Naive B cell (primary cell): ENCODE results near the gene SNRNP27. TPM values are rescaled to one million over a fixed set of nuclear protein-coding genes. Genes with fewer than 3 reads are reported as not detected.
"Not testable (repeated sequence)": the region's sequence is repeated elsewhere in the genome, so short reads cannot be mapped to it uniquely, and the experiment has no call there.

Experiments
- ATAC-seq, 2 donors: fragments of 150-1000 bp; cut with Tn5 transposase; 2 replicates each; pipeline ENCODE4 v1.10.0; 2021; ENCODE audit warnings: low read depth in 2 of 2, mild to moderate bottlenecking in 2 of 2, moderate library complexity in 2 of 2
- DNase-seq: peaks from one replicate; pipeline ENCODE4 v3.0.0; 2022
- H3K27ac Mint-ChIP-seq, 6 donors: one replicate each; pipeline ENCODE4 v1.8.0; 2020 to 2022; ENCODE audit warnings: mild to moderate bottlenecking in 6 of 6, mixed read lengths in 6 of 6, moderate library complexity in 5 of 6, inconsistent platforms in 2 of 6
- H3K27me3 Mint-ChIP-seq, 3 donors: one replicate each; pipeline ENCODE4 v1.8.0; 2021 to 2022; ENCODE audit warnings: mixed read lengths in 3 of 3, mild to moderate bottlenecking in 1 of 3
- H3K36me3 Mint-ChIP-seq, 2 donors: one replicate each; pipeline ENCODE4 v1.8.0; 2020 to 2022; ENCODE audit warnings: mixed read lengths in 2 of 2, inconsistent platforms in 1 of 2, mild to moderate bottlenecking in 1 of 2
- H3K4me1 Mint-ChIP-seq, 3 donors: one replicate each; pipeline ENCODE4 v1.8.0; 2020 to 2022; ENCODE audit warnings: mixed read lengths in 3 of 3, inconsistent platforms in 1 of 3, mild to moderate bottlenecking in 1 of 3, moderate library complexity in 1 of 3
- H3K4me3 Mint-ChIP-seq, 8 donors: one replicate each; pipeline ENCODE4 v1.8.0; 2020 to 2022; ENCODE audit warnings: mild to moderate bottlenecking in 8 of 8, mixed read lengths in 8 of 8, moderate library complexity in 8 of 8, inconsistent platforms in 2 of 8
- H3K9me3 Mint-ChIP-seq, 7 donors: one replicate each; pipeline ENCODE4 v1.8.0; 2020 to 2022; ENCODE audit warnings: mixed read lengths in 7 of 7, mild to moderate bottlenecking in 5 of 7, inconsistent platforms in 2 of 7, moderate library complexity in 1 of 7
- polyA plus RNA-seq, 6 donors: library from polyadenylated mRNA; unstranded; fragments of 300-500 nt; fragmentation: Illumina TruSeq; gene quantifications; one replicate each; pipeline ENCODE4 v1.2.3, GENCODE V29; 2021; ENCODE audit warnings: low read depth in 6 of 6

SNRNP27 gene, protein sequence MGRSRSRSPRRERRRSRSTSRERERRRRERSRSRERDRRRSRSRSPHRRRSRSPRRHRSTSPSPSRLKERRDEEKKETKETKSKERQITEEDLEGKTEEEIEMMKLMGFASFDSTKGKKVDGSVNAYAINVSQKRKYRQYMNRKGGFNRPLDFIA
- polyA plus RNA-seq, result 100 to 1,000 TPM in 1 of 6 donors, 10 to 100 TPM in 5; 75.4 to 103 (median 90.1) TPM

DNA sequence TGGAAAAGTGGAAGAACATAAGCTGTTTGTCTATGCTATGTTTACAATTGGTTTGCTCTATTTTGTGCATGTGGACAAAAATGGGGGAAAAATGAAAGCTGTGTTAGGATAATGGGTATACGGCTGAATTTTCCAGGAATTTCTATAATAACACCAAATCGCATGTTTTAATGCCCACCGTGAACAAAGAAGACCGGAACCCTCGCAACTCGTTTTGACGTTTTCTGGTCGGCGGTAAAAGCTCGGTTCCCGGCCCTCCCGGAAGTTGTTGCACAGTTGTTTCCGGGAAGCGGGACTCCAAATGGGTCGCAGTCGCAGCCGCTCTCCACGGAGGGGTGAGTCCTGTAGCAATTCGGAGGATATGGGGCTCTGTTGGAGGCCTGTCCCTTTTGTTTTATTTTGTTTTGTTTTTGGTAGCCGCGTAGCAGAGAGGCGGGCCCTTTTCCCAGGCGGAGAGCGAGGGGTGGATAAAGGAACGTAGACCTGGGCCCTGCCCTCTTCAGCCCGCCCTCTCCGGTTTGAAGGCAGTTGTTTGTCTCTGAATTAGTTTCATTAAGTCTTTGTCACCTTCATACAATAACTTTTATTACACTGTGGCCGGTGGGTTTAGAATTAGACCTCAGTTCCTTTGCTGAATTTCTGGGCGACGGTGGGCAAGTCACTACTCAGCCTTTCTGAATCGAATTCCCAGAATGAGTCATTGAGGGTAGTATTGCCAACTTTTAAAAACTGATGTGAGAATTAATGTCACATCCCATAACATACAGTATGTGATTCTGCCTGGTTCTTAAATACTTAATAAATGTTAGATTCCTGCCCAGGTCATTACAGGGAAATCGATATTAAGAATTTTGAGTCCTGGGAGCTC lies at the start of gene SNRNP27:
Gene SNRNP27 (plus strand): TSS at position 273 of the 868 bp plus-strand sequence. CDS start 29 bp downstream, at position 302.
- peak; percentile 71 for DNase-seq
- Mint-ChIP-seq H3K36me3 (peaks cover 9 to 21% of the 10 kb centered on the region in 2 donors), H3K27me3 (no peaks in the 10 kb centered on the region), H3K27ac (peak within 1 kb of the TSS; percentile 97 to 100 (median 99)), H3K4me3 (peak within 1 kb of the TSS; percentile 99 to 100 (median 100)), H3K9me3 (peaks cover 0 to 5% (median 1%) of the 10 kb centered on the region in 7 donors), H3K4me1 (peaks cover 13 to 36% (median 34%) of the 10 kb centered on the region in 3 donors)
- peak; percentile 92 to 94 for ATAC-seq

DNA sequence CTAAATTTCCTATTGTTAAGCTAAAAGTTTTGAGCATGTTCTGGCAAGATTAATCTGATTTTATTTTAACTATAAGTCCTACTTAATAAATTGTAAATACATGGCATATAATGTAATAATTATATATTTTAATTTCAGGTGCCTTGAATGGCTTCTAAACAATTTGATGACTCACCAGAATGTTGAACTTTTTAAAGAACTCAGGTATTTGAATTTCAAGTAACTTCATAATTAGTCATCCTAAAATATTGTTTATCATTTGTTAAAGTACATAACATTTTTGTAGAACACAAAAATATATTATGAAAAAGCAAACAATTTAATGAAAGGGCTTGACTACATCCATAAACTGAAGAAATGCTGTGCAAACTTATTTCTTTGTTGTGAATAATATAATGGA lies 49.8 kb upstream of the SNRNP27 start:
- no peak for ATAC-seq
- H3K27ac Mint-ChIP-seq, result no peak overlapping the region
- no peak for DNase-seq
- H3K27me3 Mint-ChIP-seq, result no peaks in the 10 kb centered on the region
- no peaks in the 10 kb centered on the region for H3K9me3 Mint-ChIP-seq
- no peaks in the 10 kb centered on the region for H3K4me1 Mint-ChIP-seq
- no peak overlapping the region for H3K4me3 Mint-ChIP-seq
- H3K36me3 Mint-ChIP-seq, result peaks cover 14 to 29% of the 10 kb centered on the region in 2 donors

DNA sequence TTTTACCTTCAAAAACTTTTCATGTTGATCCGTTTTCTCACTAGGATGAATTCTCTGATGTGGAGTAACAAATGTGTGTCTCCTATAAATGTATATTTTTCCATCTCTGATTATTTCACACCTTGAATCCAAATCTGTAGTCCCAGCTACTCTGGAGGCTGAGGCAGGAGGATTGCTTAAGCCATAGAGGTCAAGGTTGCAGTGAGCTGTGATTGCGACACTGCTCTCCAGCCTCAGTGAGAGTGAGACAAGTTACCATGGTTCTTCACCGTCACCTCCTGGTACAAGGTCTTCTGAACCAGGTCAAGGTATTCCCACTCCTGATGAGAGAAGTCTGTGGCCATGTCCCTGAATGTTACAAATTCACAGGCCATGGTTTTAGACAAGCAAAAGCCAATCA lies 49.2 kb upstream of the SNRNP27 start:
- DNase-seq (no peak), ATAC-seq (no peak)
- Mint-ChIP-seq H3K4me3 (no peak overlapping the region), H3K36me3 (peaks cover 14 to 24% of the 10 kb centered on the region in 2 donors), H3K4me1 (no peaks in the 10 kb centered on the region), H3K27me3 (no peaks in the 10 kb centered on the region), H3K27ac (no peak overlapping the region), H3K9me3 (no peaks in the 10 kb centered on the region)

DNA sequence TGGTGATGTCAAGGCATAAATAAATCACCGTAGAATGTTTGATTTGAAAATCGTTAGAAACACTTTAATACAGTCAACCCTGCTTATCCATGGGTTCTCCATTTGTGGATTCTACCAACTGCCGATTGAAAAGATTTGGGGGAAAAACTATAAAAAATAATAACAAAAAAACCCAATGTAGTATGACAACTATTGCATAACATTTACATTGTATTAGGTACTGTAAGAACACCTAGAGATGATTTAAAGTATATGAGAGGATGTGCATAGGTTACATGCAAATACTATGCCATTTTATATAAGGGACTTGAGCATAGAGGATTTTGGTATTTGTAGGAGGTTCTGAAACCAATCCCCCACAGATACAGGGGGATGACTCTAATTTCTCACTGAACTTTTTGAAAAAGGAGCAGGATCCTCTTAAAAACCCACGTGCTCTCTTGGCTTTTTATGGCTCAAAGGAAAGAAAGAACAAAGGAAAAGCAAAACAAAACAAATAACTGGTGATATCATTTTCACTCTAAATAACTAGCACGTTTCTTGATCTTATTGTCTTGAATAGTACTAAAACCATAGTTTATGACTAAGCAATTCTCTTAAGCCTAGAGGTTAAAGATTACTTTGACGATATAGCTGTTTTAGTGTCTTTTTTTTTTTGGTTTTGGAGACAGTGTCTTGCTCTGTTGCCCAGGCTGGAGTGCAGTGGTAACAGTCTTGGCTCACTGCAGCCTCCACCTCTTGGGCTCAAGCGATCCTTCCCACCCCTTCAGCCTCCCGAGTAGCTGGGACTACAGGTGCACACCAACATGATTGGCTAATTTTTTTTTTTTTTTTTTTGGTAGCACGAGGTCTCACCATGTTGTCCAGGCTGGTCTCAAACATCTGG lies 47.3 kb upstream of the SNRNP27 start:
- peaks cover 11 to 26% of the 10 kb centered on the region in 2 donors for H3K36me3 Mint-ChIP-seq
- H3K4me3 Mint-ChIP-seq, result no peak overlapping the region
- no peaks in the 10 kb centered on the region for H3K4me1 Mint-ChIP-seq
- H3K27me3 Mint-ChIP-seq, result no peaks in the 10 kb centered on the region
- no peaks in the 10 kb centered on the region for H3K9me3 Mint-ChIP-seq
- DNase-seq, result no peak
- ATAC-seq, result no peak
- H3K27ac Mint-ChIP-seq, result peak overlapping the region in 1 of 6 donors; percentile 41

DNA sequence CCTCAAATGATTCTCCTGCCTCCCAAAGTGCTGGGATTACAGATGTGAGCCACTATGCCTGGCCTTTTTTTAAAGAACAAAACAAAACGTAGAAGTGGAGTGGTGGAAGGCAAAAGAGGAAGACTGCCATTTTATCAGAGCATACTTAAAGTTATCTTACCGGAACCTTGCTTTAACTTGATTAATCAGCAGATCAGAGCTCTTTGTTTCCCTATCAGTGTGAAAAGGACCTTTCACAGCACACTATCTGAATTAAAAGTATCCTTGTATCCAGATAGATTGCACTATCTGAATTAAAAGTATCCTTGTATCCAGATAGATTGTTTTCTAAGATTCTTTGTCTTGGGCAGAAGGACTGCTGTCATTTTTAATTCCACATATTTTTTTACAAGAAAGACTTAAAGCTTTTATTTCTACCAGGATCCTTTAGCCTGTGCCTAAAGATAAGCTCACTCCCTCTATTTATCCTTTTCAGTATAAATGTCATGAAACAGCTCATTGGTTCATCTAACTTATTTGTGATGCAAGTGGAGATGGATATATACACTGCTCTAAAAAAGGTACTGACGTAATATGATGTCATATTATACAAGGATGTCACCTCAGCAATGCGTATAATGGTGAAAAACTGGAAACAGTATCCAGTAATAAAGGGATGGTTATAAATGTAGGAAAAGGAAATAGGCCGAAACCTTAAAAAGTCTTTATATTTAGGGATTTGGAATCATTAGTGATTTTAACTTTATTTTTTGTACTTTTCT lies 46.5 kb upstream of the SNRNP27 start:
- H3K27me3 Mint-ChIP-seq, result no peaks in the 10 kb centered on the region
- no peaks in the 10 kb centered on the region for H3K9me3 Mint-ChIP-seq
- no peak for DNase-seq
- no peaks in the 10 kb centered on the region for H3K4me1 Mint-ChIP-seq
- H3K4me3 Mint-ChIP-seq, result no peak overlapping the region
- H3K36me3 Mint-ChIP-seq, result peaks cover 8 to 20% of the 10 kb centered on the region in 2 donors
- ATAC-seq, result no peak
- peak overlapping the region in 1 of 6 donors; percentile 47 for H3K27ac Mint-ChIP-seq

DNA sequence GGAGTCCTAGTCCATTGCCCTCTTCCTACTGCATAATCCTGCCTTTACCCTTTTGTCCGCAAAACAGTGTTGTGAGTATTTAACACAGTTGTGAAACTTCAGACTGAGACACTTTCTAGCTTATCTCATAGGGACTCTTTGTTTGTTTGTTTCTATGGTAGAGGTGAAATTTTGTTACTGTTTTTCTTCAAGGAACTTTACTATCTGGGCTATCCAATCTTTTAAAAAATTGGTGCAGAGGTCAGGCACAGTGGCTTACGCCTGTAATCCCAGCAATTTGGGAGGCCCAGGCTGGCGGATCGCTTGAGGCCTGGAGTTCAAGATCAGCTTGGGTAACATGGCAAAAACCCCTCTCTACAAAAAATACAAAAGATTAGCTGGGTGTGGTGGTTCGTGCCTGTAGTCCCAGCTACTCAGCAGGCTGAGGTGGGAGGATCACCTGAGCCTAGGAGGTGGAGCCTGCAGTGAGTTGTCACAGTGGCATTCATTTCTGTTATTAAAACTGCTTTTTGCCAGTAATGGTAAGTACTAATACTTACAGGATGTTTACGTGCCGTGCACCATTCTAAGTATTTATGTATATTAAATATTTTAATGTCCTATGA lies 45.5 kb upstream of the SNRNP27 start:
- no peaks in the 10 kb centered on the region for H3K4me1 Mint-ChIP-seq
- H3K36me3 Mint-ChIP-seq, result peaks cover 8 to 20% of the 10 kb centered on the region in 2 donors
- no peaks in the 10 kb centered on the region for H3K27me3 Mint-ChIP-seq
- ATAC-seq (no peak), DNase-seq (no peak)
- no peaks in the 10 kb centered on the region for H3K9me3 Mint-ChIP-seq
- peak overlapping the region in 2 of 6 donors; percentile 44 to 57 for H3K27ac Mint-ChIP-seq
- H3K4me3 Mint-ChIP-seq, result no peak overlapping the region

DNA sequence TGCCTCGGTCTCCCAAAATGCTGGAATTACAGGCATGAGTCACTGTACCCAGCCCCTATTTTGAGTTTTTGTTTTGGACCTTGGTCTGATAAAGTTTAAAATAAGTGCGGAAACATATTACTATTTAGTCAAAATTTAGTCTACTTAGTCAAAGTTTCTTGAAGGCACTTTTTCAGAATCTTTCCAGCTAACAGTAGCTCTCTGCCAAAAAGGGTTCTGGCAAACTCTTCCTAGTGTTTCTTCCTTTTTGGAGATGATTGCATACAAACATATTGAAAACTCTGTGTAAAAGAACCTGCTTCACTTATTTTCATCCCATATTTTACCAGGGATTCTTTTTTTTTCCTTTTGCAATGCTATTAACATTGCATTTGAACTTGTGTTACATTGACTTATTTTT lies 35.5 kb upstream of the SNRNP27 start:
- DNase-seq, result no peak
- Mint-ChIP-seq H3K4me1 (no peaks in the 10 kb centered on the region), H3K27me3 (no peaks in the 10 kb centered on the region), H3K4me3 (no peak overlapping the region), H3K9me3 (no peaks in the 10 kb centered on the region), H3K36me3 (peaks cover 0 to 5% of the 10 kb centered on the region in 2 donors), H3K27ac (no peak overlapping the region)
- ATAC-seq, result no peak

DNA sequence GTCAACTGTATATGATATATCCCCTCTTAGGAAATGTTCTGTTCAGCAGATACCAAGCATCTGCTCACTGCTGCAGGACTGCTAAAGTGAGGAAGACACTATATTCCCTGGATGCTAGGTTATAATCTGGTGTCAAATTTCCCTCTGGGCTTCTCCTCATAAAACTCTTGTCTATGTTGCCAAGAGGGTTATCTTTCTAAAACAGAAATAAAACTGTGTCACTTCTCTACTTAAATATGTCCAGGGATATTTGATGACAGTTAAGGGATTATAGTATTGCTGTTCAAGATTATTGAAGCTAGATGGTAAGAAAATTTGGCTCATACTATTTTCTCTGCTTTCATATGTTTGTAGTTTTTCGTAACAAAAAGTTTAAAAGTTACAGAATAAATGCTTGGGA lies 30.5 kb upstream of the SNRNP27 start:
- Mint-ChIP-seq H3K36me3 (peaks cover 14% of the 10 kb centered on the region in 2 donors), H3K4me1 (no peaks in the 10 kb centered on the region), H3K27me3 (no peaks in the 10 kb centered on the region), H3K27ac (no peak overlapping the region), H3K9me3 (no peaks in the 10 kb centered on the region), H3K4me3 (no peak overlapping the region)
- ATAC-seq (no peak), DNase-seq (no peak)

DNA sequence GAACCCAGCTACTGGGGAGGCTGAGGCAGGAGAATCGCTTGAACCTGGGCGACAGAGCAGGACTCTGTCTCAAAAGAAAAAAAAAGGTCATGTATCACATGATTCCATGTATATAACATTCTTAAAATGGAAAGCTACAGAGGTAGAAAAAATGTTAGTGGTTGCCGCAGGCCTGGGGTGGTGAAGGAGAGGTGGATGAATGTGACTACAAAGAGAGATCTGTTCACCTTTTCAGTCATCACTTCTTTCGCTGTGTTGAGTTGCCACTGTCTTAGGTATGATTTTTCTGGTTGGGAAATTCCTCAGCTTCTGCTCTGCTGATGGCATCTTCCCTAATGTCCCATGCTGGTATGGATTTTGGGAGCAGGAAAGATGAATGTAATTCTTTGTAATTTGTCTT lies 5.3 kb upstream of the SNRNP27 start:
- peaks cover 0 to 8% (median 3%) of the 10 kb centered on the region in 3 donors for H3K4me1 Mint-ChIP-seq
- DNase-seq (no peak), ATAC-seq (no peak)
- H3K9me3 Mint-ChIP-seq, result peaks cover 0 to 5% (median 1%) of the 10 kb centered on the region in 7 donors
- H3K4me3 Mint-ChIP-seq, result no peak overlapping the region
- H3K27me3 Mint-ChIP-seq, result no peaks in the 10 kb centered on the region
- peak overlapping the region in 1 of 6 donors; percentile 34 for H3K27ac Mint-ChIP-seq
- H3K36me3 Mint-ChIP-seq, result no peaks in the 10 kb centered on the region

DNA sequence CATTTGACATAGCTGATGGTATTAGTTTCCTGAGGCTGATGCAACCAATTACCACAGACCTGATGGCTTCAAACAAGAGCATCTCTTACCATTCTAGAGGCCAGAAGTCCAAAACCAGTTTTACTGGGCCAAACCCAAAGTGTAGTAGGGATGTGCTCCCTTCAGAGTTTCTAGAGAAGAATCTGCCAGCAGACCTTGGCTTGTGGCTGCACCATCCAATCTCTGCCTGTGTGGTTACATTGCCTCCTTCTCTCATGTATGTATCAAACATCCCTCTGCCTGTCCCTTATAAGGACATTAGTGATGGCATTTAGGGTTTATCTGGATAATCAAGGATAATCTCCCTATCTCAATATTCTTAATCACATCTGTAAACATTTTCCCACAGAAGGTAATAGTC lies 4.5 kb upstream of the SNRNP27 start:
- Mint-ChIP-seq H3K27ac (peak overlapping the region in 1 of 6 donors; percentile 40), H3K4me1 (peaks cover 0 to 14% (median 10%) of the 10 kb centered on the region in 3 donors), H3K9me3 (peaks cover 0 to 5% (median 1%) of the 10 kb centered on the region in 7 donors), H3K36me3 (peaks cover 0 to 6% of the 10 kb centered on the region in 2 donors), H3K4me3 (no peak overlapping the region), H3K27me3 (no peaks in the 10 kb centered on the region)
- DNase-seq, result no peak
- no peak for ATAC-seq

DNA sequence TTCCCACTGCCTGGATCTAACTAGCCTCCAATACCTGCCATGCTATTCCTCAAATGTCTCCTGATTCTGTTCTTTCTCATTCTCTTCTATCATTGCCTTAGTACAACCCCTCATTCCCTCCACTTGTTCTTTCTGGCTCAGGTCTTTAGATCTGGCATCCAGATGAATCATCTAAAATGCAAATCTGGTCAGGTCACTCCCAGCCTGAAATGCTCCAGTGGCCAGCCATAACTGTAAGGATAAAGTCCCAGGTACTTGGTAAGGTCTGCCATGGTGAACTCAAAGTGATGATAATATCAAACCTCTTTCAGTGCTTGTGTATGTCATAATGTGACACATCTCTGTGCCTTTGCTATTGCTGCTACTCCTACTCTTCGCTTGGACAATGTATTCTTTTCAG lies 2.9 kb upstream of the SNRNP27 start:
- DNase-seq, result no peak
- Mint-ChIP-seq H3K4me1 (peaks cover 4 to 23% (median 21%) of the 10 kb centered on the region in 3 donors), H3K36me3 (peaks cover 0 to 6% of the 10 kb centered on the region in 2 donors), H3K4me3 (no peak overlapping the region), H3K27me3 (no peaks in the 10 kb centered on the region), H3K27ac (peak overlapping the region in 1 of 6 donors; percentile 40), H3K9me3 (peaks cover 0 to 5% (median 1%) of the 10 kb centered on the region in 7 donors)
- no peak for ATAC-seq

DNA sequence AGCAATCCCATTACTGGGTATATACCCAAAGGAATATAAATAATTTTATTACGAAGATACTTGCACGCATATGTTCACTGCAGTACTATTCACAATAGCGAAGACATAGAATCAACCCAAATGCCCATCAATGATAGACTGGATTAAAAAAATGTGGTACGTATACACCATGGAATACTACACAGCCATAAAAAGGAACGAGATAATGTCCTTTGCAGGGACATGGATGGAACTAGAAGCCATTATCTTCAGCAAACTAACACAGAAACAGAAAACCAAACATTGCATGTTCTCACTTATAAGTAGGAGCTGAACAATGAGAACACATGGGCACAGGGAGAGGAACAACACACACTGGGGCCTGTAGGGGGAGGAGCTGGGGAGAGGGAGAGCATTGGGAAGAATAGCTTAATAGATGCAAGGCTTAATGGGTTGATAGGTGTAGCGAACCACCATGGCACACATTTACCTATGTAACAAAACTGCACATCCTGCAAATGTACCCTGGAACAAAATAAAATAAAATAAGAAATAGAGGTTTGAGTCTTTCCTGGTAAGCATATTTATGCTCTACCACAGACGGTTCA lies 825 bp upstream of the SNRNP27 start:
- Mint-ChIP-seq H3K36me3 (peaks cover 9 to 15% of the 10 kb centered on the region in 2 donors), H3K4me1 (peaks cover 11 to 31% (median 30%) of the 10 kb centered on the region in 3 donors), H3K4me3 (peak overlapping the region; percentile 99 to 100 (median 100)), H3K27ac (peak overlapping the region in 5 of 6 donors; percentile 65 to 100 (median 99))
- ATAC-seq, H3K27me3 Mint-ChIP-seq, H3K9me3 Mint-ChIP-seq, DNase-seq: not testable (repeated sequence)
